HEK293 (cell line): ENCODE data around the gene TMEM171.

Experiments
- CTCF ChIA-PET: fragments of 350-600 bp; formaldehyde crosslinking; extraction: SDS; loops from one replicate; lab custom pipeline; 2021; ENCODE audit warnings: antibody characterized with exemption; lab: Yijun Ruan, JAX
- POLR2A ChIA-PET: fragments of 300-600 bp; formaldehyde crosslinking; extraction: SDS; loops from one replicate; lab custom pipeline; 2020; ENCODE audit warnings: antibody characterized with exemption, inconsistent platforms; lab: Yijun Ruan, JAX
- H3K27ac ChIP-seq: fragments of 200-500 bp; sonication (Bioruptor generic); 2 replicates; pipeline ENCODE4 v1.5.1; 2014; ENCODE audit warnings: low read depth, low read length, control low read depth, inconsistent platforms; ENCODE audit errors: extremely low read depth
- H3K36me3 ChIP-seq, 2 experiments: fragments of 200-500 bp in 1 of 2; sonication (Bioruptor generic) in 1 of 2; 1 replicate in 1 of 2; 2 replicates in 1 of 2; pipeline ENCODE4 v1.5.1; 2014 to 2017; ENCODE audit warnings: inconsistent platforms in 2 of 2, low read length in 2 of 2; ENCODE audit not compliant: control insufficient read depth in 2 of 2, insufficient read depth in 1 of 2
- H3K4me1 ChIP-seq: fragments of 200-500 bp; sonication (Bioruptor generic); 2 replicates; pipeline ENCODE4 v1.5.1; 2014; ENCODE audit warnings: mild to moderate bottlenecking, low read length, inconsistent platforms; ENCODE audit not compliant: control insufficient read depth, insufficient read depth
- H3K4me3 ChIP-seq: 2 replicates; pipeline ENCODE4 v1.5.1; 2011; ENCODE audit warnings: low read depth, mild to moderate bottlenecking, control low read depth, low read length, moderate library complexity
- H3K9me3 ChIP-seq: fragments of 200-500 bp; sonication (Bioruptor generic); 2 replicates; pipeline ENCODE4 v1.5.1; 2014; ENCODE audit warnings: low read depth, low read length, inconsistent platforms; ENCODE audit not compliant: control insufficient read depth, insufficient read depth
- GLI4 ChIP-seq: fragments of 450-650 bp; formaldehyde crosslinking; IDR thresholded peaks from 2 replicates; pipeline ENCODE4 v1.5.1; 2016; ENCODE audit warnings: missing biosample characterization, missing genetic modification characterization
- GLIS2 ChIP-seq: fragments of 450-650 bp; formaldehyde crosslinking; IDR thresholded peaks from 2 replicates; pipeline ENCODE4 v1.5.1; 2016; ENCODE audit warnings: missing biosample characterization, missing genetic modification characterization
- KLF8 ChIP-seq: fragments of 450-650 bp; formaldehyde crosslinking; IDR thresholded peaks from 2 replicates; pipeline ENCODE4 v1.5.1; 2016; ENCODE audit warnings: missing biosample characterization, missing genetic modification characterization
- MEIS1 ChIP-seq: sonication (generic); formaldehyde crosslinking; IDR thresholded peaks from 2 replicates; pipeline ENCODE4 v1.8.1; 2022; ENCODE audit warnings: missing genetic modification reagents, mild to moderate bottlenecking, borderline replicate concordance
- MYNN ChIP-seq: fragments of 450-650 bp; formaldehyde crosslinking; IDR thresholded peaks from 2 replicates; pipeline ENCODE4 v1.5.1; 2016; ENCODE audit warnings: missing biosample characterization, missing genetic modification characterization, borderline replicate concordance
- MZF1 ChIP-seq: fragments of 450-650 bp; formaldehyde crosslinking; IDR thresholded peaks from 2 replicates; pipeline ENCODE4 v1.5.1; 2017; ENCODE audit warnings: missing biosample characterization, missing genetic modification characterization, borderline replicate concordance
- RBAK ChIP-seq: fragments of 450-650 bp; formaldehyde crosslinking; IDR thresholded peaks from 2 replicates; pipeline ENCODE4 v1.5.1; 2016; ENCODE audit warnings: missing biosample characterization, missing genetic modification characterization
- ZBTB10 ChIP-seq: fragments of 450-650 bp; formaldehyde crosslinking; IDR thresholded peaks from 2 replicates; pipeline ENCODE4 v1.5.1; 2016; ENCODE audit warnings: missing biosample characterization, missing genetic modification characterization
- ZFP41 ChIP-seq: fragments of 450-650 bp; formaldehyde crosslinking; IDR thresholded peaks from 2 replicates; pipeline ENCODE4 v1.5.1; 2016; ENCODE audit warnings: missing biosample characterization, missing genetic modification characterization, borderline replicate concordance
- ZIC2 ChIP-seq: fragments of 450-650 bp; formaldehyde crosslinking; IDR thresholded peaks from 2 replicates; pipeline ENCODE4 v1.5.1; 2016; ENCODE audit warnings: missing biosample characterization, missing genetic modification characterization
- ZNF140 ChIP-seq: fragments of 450-650 bp; formaldehyde crosslinking; IDR thresholded peaks from 2 replicates; pipeline ENCODE4 v1.5.1; 2016; ENCODE audit warnings: missing biosample characterization, missing genetic modification characterization
- ZNF211 ChIP-seq: fragments of 450-650 bp; formaldehyde crosslinking; IDR thresholded peaks from 2 replicates; pipeline ENCODE4 v1.5.1; 2016; ENCODE audit warnings: low read depth, missing biosample characterization, missing genetic modification characterization
- ZNF362 ChIP-seq: fragments of 450-650 bp; formaldehyde crosslinking; IDR thresholded peaks from 2 replicates; pipeline ENCODE4 v1.5.1; 2016; ENCODE audit warnings: missing biosample characterization, missing genetic modification characterization
- ZNF398 ChIP-seq: fragments of 450-650 bp; formaldehyde crosslinking; IDR thresholded peaks from 2 replicates; pipeline ENCODE4 v1.5.1; 2017; ENCODE audit warnings: missing biosample characterization, missing genetic modification characterization
- ZNF560 ChIP-seq: fragments of 450-650 bp; formaldehyde crosslinking; IDR thresholded peaks from 2 replicates; pipeline ENCODE4 v1.5.1; 2017; ENCODE audit warnings: missing biosample characterization, missing genetic modification characterization, borderline replicate concordance
- ZNF596 ChIP-seq: fragments of 450-650 bp; IDR thresholded peaks from 2 replicates; pipeline ENCODE4 v1.5.0; 2018; ENCODE audit warnings: missing biosample characterization, mild to moderate bottlenecking, missing genetic modification characterization, moderate library complexity
- ZNF677 ChIP-seq: fragments of 450-650 bp; IDR thresholded peaks from 2 replicates; pipeline ENCODE4 v1.5.0; 2018; ENCODE audit warnings: missing biosample characterization, mild to moderate bottlenecking, missing genetic modification characterization, moderate library complexity
- ZSCAN18 ChIP-seq: fragments of 450-650 bp; formaldehyde crosslinking; IDR thresholded peaks from 2 replicates; pipeline ENCODE4 v1.5.1; 2016; ENCODE audit warnings: missing biosample characterization, missing genetic modification characterization
- TF ChIP-seq, protein P1 (sequence below): fragments of 450-650 bp; formaldehyde crosslinking; IDR thresholded peaks from 2 replicates; pipeline ENCODE4 v1.5.1; 2016; ENCODE audit warnings: missing biosample characterization, missing genetic modification characterization

TMEM171 gene

DNA sequence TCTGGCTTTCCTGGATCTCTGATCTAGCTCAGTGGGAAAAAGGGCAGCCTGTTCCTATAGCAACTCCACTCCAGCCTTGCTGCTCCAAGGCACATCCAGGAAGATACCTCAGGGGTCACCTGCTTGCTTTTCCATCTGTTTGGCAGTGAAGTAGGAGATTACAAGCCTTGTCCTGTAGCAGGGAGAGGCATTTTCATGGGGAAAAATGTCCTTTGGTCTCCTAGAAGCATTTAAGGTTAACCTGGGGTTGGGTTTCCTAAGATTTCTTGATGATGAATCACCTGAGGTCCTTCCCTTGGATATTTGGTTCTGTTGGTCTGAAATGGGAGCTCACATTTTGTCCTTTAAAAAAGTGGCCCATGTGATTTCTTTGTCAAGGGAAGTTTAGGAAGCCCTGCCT is 51.1 kb downstream of the TMEM171 start:
- CTCF ChIA-PET: interaction anchor here (0.6 to 2.8 kb wide), 15 partner anchors 8 to 223 kb away, joined by 3 to 18 read pairs (median 5); no protein-coding TSS in a partner anchor

DNA sequence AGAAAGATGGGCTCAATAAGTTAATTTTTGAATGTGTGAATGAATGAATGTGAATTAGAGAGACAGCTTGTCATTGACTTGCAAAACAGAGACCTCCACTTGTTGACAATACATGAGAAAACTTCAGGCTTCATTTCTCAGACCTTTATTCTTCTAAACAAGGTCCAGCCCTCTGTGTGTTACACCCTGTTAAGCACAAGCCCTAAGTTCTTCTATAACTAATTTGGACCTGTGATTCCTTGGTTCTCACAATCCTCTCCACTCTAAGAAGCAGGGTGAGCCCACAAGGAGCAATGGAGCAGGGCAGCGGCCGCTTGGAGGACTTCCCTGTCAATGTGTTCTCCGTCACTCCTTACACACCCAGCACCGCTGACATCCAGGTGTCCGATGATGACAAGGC is 52.6 kb downstream of the TMEM171 start, which contains the start of gene TMEM174:
Gene TMEM174 (plus strand): TSS at position 243 of the 400 bp plus-strand sequence. CDS start 51 bp downstream, at position 294.
- Histone ChIP-seq H3K9me3 (no peaks in the 10 kb centered on the region), H3K27ac (no peak within 1 kb of the TSS), H3K4me1 (no peaks in the 10 kb centered on the region), H3K4me3 (no peak within 1 kb of the TSS), H3K36me3 (no peaks in the 10 kb centered on the region)
- ChIA-PET POLR2A (no interaction called here), CTCF (interaction anchor here (2.1 to 2.8 kb wide), 2 partner anchors 43 to 89 kb away, joined by 10 to 12 read pairs; no protein-coding TSS in a partner anchor)
- no peak for TF ChIP-seq GLIS2 (tag by site-specific recombination)
- no peak for TF ChIP-seq MZF1 (tag by site-specific recombination)
- no peak for TF ChIP-seq ZSCAN18 (tag by site-specific recombination)
- TF ChIP-seq ZNF140 (tag by site-specific recombination): no peak
- TF ChIP-seq RBAK (tag by site-specific recombination): no peak
- no peak for TF ChIP-seq ZNF560 (tag by site-specific recombination)
- no peak for TF ChIP-seq MYNN
- TF ChIP-seq, protein P1, sequence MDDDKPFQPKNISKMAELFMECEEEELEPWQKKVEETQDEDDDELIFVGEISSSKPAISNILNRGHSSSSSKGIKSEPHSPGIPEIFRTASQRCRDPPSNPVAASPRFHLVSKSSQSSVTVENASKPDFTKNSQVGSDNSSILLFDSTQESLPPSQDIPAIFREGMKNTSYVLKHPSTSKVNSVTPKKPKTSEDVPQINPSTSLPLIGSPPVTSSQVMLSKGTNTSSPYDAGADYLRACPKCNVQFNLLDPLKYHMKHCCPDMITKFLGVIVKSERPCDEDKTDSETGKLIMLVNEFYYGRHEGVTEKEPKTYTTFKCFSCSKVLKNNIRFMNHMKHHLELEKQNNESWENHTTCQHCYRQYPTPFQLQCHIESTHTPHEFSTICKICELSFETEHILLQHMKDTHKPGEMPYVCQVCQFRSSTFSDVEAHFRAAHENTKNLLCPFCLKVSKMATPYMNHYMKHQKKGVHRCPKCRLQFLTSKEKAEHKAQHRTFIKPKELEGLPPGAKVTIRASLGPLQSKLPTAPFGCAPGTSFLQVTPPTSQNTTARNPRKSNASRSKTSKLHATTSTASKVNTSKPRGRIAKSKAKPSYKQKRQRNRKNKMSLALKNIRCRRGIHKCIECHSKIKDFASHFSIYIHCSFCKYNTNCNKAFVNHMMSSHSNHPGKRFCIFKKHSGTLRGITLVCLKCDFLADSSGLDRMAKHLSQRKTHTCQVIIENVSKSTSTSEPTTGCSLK: no peak
- TF ChIP-seq ZFP41: no peak
- no peak for TF ChIP-seq ZNF362

More for the DNA sequence above, 51.1 kb downstream of the TMEM171 start:
- Histone ChIP-seq H3K9me3 (no peaks in the 10 kb centered on the region), H3K27ac (no peak overlapping the region), H3K4me1 (no peaks in the 10 kb centered on the region), H3K36me3 (no peaks in the 10 kb centered on the region), H3K4me3 (no peak overlapping the region)
- no peak for TF ChIP-seq ZNF211 (tag by site-specific recombination)
- TF ChIP-seq ZNF596 (tag by site-specific recombination): no peak
- no peak for TF ChIP-seq ZIC2
- TF ChIP-seq MEIS1 (CRISPR knock-in tag): no peak
- TF ChIP-seq GLI4 (tag by site-specific recombination): no peak
- TF ChIP-seq ZNF677 (tag by site-specific recombination): no peak
- TF ChIP-seq KLF8 (tag by site-specific recombination): no peak
- TF ChIP-seq MZF1 (tag by site-specific recombination): no peak
- POLR2A ChIA-PET: no interaction called here

- POLR2A ChIA-PET: no interaction called here
- H3K4me1 ChIP-seq: no peaks in the 10 kb centered on the region
- H3K27ac ChIP-seq: no peak overlapping the region
- no peak overlapping the region for H3K4me3 ChIP-seq
- H3K36me3 ChIP-seq: no peaks in the 10 kb centered on the region
- H3K9me3 ChIP-seq: no peaks in the 10 kb centered on the region
- CTCF ChIA-PET: interaction anchor here (0.7 kb wide), 3 partner anchors 8 to 279 kb away, joined by 3 read pairs; no protein-coding TSS in a partner anchor
- TF ChIP-seq ZNF398 (tag by site-specific recombination) (no peak), ZSCAN18 (tag by site-specific recombination) (no peak), ZBTB10 (tag by site-specific recombination) (no peak)
These were observed 53.9 kb downstream of the TMEM171 start for GRCh38 chr5:73174100-73174815.
